Heart right ventricle (tissue), 16 donors: ENCODE measurements around the gene TMED7. TPM values are rescaled to one million over a fixed set of nuclear protein-coding genes. Genes with fewer than 3 reads are reported as not detected.
A peak's percentile ranks its signal among the peaks of the same experiment; 100 is the strongest.

Experiments
- ATAC-seq, 8 donors: fragments of 200-7000 bp; cut with Tn5 transposase; one replicate each; pipeline ENCODE4 v1.9.1; 2020; ENCODE audit warnings: mild to moderate bottlenecking in 8 of 8, moderate library complexity in 8 of 8, moderate number of reproducible peaks in 1 of 8
- DNase-seq, 2 donors: peaks; one replicate each; pipeline ENCODE4 v3.0.0-alpha.2; 2020
- H3K27ac ChIP-seq, 10 donors: fragments of 200-600 bp; sonication (generic) in 2 of 10; one replicate each; pipeline versions ENCODE4 v1.5.0 to v1.8.0; 2020 to 2022; ENCODE audit warnings: mild to moderate bottlenecking in 3 of 10
- H3K27me3 ChIP-seq, 7 donors: fragments of 200-600 bp; one replicate each; pipeline ENCODE4 v1.8.0; 2021 to 2022; ENCODE audit warnings: mild to moderate bottlenecking in 2 of 7
- H3K36me3 ChIP-seq, 9 donors: fragments of 200-600 bp; sonication (generic) in 1 of 9; one replicate each; pipeline versions ENCODE4 v1.5.0 to v1.8.0; 2020 to 2022; ENCODE audit warnings: mild to moderate bottlenecking in 2 of 9
- H3K4me1 ChIP-seq, 9 donors: fragments of 200-600 bp; sonication (generic) in 1 of 9; one replicate each; pipeline versions ENCODE4 v1.5.0 to v1.8.0; 2020 to 2022; ENCODE audit warnings: mild to moderate bottlenecking in 4 of 9
- H3K4me3 ChIP-seq, 10 donors: fragments of 200-600 bp; sonication (generic) in 2 of 10; one replicate each; pipeline versions ENCODE4 v1.5.0 to v1.8.0; 2020 to 2022; ENCODE audit warnings: mild to moderate bottlenecking in 7 of 10, moderate library complexity in 2 of 10
- H3K9me3 ChIP-seq, 11 donors: fragments of 200-600 bp in 10 of 11; sonication (generic) in 2 of 11; one replicate each; pipeline versions ENCODE4 v1.5.0 to v1.8.0; 2013 to 2022; ENCODE audit warnings: mild to moderate bottlenecking in 2 of 11, control low read depth in 1 of 11, moderate library complexity in 1 of 11
- WGBS, 2 donors: extraction: QIAGEN DNeasy Blood & Tissue Kit; methylation state at CpG; one replicate each; pipeline ENCODE4 v1.1.7; 2013; ENCODE audit warnings: inconsistent platforms in 1 of 2; 5-methylcytosine and 5-hydroxymethylcytosine counted together
- intact Hi-C, 10 donors: fragments of 100-400 bp; cut with DNase I; formaldehyde crosslinking; loops; one replicate each; pipeline versions ENCODE4 v1.11.1 to v1.14.2; 2022
- polyA plus RNA-seq, 2 donors: library from polyadenylated mRNA; stranded (reverse); fragments of 200-250 nt; gene quantifications; one replicate each; pipeline ENCODE4 v1.2.3, GENCODE V29; 2013
- total RNA-seq, 10 donors: library from RNA; stranded (reverse); fragmentation: NEBNext Ultra II Directional in 3 of 10; extraction: Animal tissue kit (Norgen Biotek cat#: 25700) in 3 of 10; gene quantifications; one replicate each; pipeline versions ENCODE4 v1.2.1 to v1.2.4, GENCODE V29; 2021 to 2023
- TF ChIP-seq, protein P1 (sequence below), 9 donors: fragments of 200-600 bp; sonication (generic) in 2 of 9; IDR thresholded peaks; one replicate each; pipeline versions ENCODE4 v1.5.0 to v1.8.0; 2021 to 2022; ENCODE audit warnings: antibody characterized with exemption in 9 of 9, mild to moderate bottlenecking in 5 of 9, moderate library complexity in 1 of 9
- donor health status: Arrhythmogenic right ventricular cardiomyopathy.
- donor health status: ischemic (EF 13 %, LVEDD 7.1; RV severe dilation, severe dysfunction).
- donor health status: healthy with polysubstance abuse.
- donor health status: DM: no; HTN: yes; CAD: no.
- donor health status: DM: no; HTN: no; CAD: no.
- donor health status: ischemic (EF 25% LVEDD 6.9; RV normal size, moderate dysfunction).
- donor health status: ischemic (EF 25% LVEDD 5.7; RV mildly dilated, moderate dysfunction).
- donor health status: healthy.
- donor health status: DM: yes; HTN: yes; CAD: no.
- donor health status: Ischemic cardiomyopathy.
- donor health status: ischemic (EF 35%, LVEDD 5.7; RV mildly dilated, moderate dysfunction).
- donor health status: nonischemic (EF 11% LVEDD 7.7; RV severe dilation, severe dysfunction).
- donor health status: DM: yes; HTN: yes; CAD: no.
- donor health status: PGD.
- donor health status: ischemic (EF 29% LVEDD 5.4; RV normal size, mild dysfunction).
- donor health status: nonischemic (EF 23%, LVEDD 6.1; RV moderate dilation, normal function).

The TMED7 gene
- total and polyA plus RNA-seq, 12 donors, result 15.8 to 100 (median 84.8) TPM

- TF ChIP-seq, protein P1, sequence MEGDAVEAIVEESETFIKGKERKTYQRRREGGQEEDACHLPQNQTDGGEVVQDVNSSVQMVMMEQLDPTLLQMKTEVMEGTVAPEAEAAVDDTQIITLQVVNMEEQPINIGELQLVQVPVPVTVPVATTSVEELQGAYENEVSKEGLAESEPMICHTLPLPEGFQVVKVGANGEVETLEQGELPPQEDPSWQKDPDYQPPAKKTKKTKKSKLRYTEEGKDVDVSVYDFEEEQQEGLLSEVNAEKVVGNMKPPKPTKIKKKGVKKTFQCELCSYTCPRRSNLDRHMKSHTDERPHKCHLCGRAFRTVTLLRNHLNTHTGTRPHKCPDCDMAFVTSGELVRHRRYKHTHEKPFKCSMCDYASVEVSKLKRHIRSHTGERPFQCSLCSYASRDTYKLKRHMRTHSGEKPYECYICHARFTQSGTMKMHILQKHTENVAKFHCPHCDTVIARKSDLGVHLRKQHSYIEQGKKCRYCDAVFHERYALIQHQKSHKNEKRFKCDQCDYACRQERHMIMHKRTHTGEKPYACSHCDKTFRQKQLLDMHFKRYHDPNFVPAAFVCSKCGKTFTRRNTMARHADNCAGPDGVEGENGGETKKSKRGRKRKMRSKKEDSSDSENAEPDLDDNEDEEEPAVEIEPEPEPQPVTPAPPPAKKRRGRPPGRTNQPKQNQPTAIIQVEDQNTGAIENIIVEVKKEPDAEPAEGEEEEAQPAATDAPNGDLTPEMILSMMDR (IDR thresholded peaks at IDR 0.05), result peak in 8 of 9 donors; percentile 13 to 62 (median 38)
Observed at GRCh38 chr5:115601701-115602590, 23.9 kb downstream of the TMED7 start, which contains the start of gene TICAM2. Gene TICAM2 (minus strand): TSS chr5:115602479. CDS start chr5:115581256, 21,223 bp downstream.

GRCh38 chr5:115600766-115601165 lies 25.1 kb downstream of the TMED7 start:
- Histone ChIP-seq H3K9me3 (no peaks in the 10 kb centered on the region), H3K27me3 (no peaks in the 10 kb centered on the region), H3K4me3 (peak overlapping the region in 5 of 10 donors; percentile 87 to 98 (median 89)), H3K4me1 (peaks cover 0 to 51% (median 41%) of the 10 kb centered on the region in 9 donors), H3K27ac (peak overlapping the region in 5 of 10 donors; percentile 32 to 97 (median 95)), H3K36me3 (peaks cover 0 to under 1% (median 0%) of the 10 kb centered on the region in 9 donors)
- 93 to 95% methylated on average over 3 of the region's 3 CpGs for WGBS, 2 donors
- DNase-seq (no peak), ATAC-seq (no peak)
- TF ChIP-seq, protein P1 (IDR thresholded peaks at IDR 0.05), result no peak
- intact Hi-C loops, result no loop called here

More at GRCh38 chr5:115601701-115602590, 23.9 kb downstream of the TMED7 start, which contains the start of gene TICAM2:
- Histone ChIP-seq H3K4me1 (peaks cover 0 to 51% (median 41%) of the 10 kb centered on the region in 9 donors), H3K36me3 (peaks cover 0 to 7% (median 0%) of the 10 kb centered on the region in 9 donors), H3K27ac (peak within 1 kb of the TSS; percentile 88 to 98 (median 94)), H3K27me3 (no peaks in the 10 kb centered on the region), H3K4me3 (peak within 1 kb of the TSS; percentile 83 to 98 (median 88)), H3K9me3 (no peaks in the 10 kb centered on the region)
- peak; percentile 65 to 70 for DNase-seq
- intact Hi-C loops, result no loop called here
- 0% methylated on average over 56 to 71 of the region's 71 CpGs for WGBS, 2 donors
- peak; percentile 77 to 91 (median 85) for ATAC-seq

DNA sequence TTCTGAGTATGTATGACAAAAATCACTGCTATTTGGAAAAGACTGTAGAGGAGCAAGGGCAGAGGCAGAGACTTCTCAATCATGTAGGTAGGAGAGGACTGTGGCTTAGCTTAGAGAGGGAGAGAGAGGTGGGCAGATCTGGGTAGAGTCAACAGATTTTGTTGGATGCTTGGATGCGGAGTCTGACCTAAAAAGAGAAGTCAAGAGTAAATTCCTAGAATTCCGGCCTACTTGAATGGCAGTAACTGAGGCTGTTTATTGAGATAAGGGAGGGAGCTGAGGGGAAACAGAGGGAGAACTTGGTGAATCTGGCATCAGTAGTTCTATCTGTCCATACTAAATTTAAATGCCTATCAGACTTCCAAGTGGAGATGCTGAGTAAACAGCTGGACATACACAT lies 25.9 kb downstream of the TMED7 start:
- Histone ChIP-seq H3K4me1 (peaks cover 0 to 51% (median 41%) of the 10 kb centered on the region in 9 donors), H3K4me3 (no peak overlapping the region), H3K27ac (peak overlapping the region in 7 of 10 donors; percentile 8 to 95 (median 42)), H3K36me3 (no peaks in the 10 kb centered on the region), H3K9me3 (no peaks in the 10 kb centered on the region), H3K27me3 (no peaks in the 10 kb centered on the region)
- DNase-seq (no peak), ATAC-seq (no peak)
- TF ChIP-seq, protein P1 (IDR thresholded peaks at IDR 0.05), result no peak
- 44% methylated on average over 2 of the region's 2 CpGs for WGBS, 2 donors
- intact Hi-C loops, result no loop called here

GRCh38 chr5:115599502-115599901 lies 26.3 kb downstream of the TMED7 start:
- Histone ChIP-seq H3K27ac (peak overlapping the region in 6 of 10 donors; percentile 8 to 95 (median 42)), H3K27me3 (no peaks in the 10 kb centered on the region), H3K9me3 (no peaks in the 10 kb centered on the region), H3K36me3 (no peaks in the 10 kb centered on the region), H3K4me3 (no peak overlapping the region), H3K4me1 (peaks cover 0 to 53% (median 41%) of the 10 kb centered on the region in 9 donors)
- WGBS, 2 donors, result 44 to 54% methylated on average over 1 of the region's 1 CpG
- no peak for DNase-seq
- intact Hi-C loops, result no loop called here
- TF ChIP-seq, protein P1 (IDR thresholded peaks at IDR 0.05), result no peak
- peak; percentile 25 to 70 (median 44) for ATAC-seq
